Transverse colon (tissue), 3 donors: ENCODE results near the gene PARN.

Experiments used
- CTCF ChIP-seq, 5 experiments: fragments of 200-600 bp in 3 of 5; fragments of 450-650 bp in 2 of 5; sonication (generic) in 3 of 5; IDR thresholded peaks; 1 replicate in 2 of 5; 2 replicates in 3 of 5; pipeline ENCODE4 v1.5.1; 2016 to 2017; ENCODE audit warnings: antibody characterized with exemption in 5 of 5, inconsistent platforms in 3 of 5, mild to moderate bottlenecking in 2 of 5, moderate library complexity in 1 of 5
- POLR2A ChIP-seq: fragments of 450-650 bp; IDR thresholded peaks from one replicate; pipeline ENCODE4 v1.6.1; 2016; ENCODE audit warnings: antibody characterized with exemption, mild to moderate bottlenecking, moderate library complexity

DNA sequence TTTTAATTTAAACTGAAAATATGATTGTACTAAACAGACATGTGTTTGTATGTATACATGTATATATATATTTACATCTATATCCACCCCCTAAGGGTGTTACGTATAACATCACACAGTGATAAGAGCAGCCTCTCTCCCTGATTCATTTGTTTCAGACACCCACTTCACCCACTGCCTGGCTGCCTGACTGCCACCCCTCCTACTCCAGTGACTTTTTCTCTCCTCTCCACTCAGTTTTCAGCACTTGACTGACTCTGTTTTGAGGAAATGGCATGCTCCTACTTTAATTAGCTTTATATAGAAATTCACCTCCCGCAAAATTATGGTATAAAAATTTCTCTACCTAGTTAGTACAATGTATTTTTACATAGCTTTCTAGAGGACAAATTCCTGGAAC, 22.7 kb upstream of the PARN start:
- TF ChIP-seq CTCF (IDR thresholded peaks at IDR 0.05) (no peak), POLR2A (no peak)
